ENCODE results near the gene SPI1.

DNA sequence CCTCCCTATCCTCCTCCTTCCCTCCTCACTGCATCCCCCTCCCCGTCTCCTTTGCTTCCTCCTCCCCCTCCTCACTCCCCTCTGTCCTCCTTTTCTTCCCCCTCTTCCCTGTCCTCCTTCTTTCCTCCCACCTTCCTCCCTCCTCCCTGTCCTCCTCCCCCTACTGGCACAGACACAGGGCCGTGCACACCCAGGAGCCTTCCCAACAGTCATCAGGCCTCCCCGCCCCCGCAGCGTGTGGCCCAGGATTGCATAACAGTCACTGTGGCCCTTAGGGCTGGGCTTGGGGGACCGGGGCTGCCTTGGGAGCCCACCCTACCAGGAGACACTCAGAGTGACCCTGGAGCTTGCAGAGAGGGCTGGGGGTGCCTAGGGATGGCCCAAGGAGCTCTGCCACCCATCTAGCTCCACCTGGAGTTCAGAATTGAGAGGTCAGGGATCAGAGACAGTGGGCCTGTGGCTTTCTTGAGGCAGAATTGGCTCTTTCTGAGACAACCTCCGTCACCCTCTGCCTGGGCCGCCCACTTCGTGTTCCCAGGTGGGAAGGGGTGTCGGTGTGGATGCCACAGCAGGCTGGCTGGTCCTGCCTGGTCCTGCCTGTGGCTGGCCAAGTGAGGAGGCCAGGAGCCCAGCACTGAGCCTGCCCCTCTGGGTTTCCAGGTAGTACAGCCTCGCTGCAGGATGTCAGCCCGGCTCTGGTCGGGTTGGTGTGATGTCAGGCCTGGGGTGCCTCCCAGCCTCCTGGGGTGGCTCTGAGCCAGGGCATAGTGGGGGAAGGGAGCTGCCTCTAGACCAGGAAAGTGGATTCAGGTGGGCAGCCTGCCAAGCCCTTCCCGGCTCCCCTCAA is 1.6 kb downstream of the SPI1 start:
- TF ChIP-seq, protein P1, sequence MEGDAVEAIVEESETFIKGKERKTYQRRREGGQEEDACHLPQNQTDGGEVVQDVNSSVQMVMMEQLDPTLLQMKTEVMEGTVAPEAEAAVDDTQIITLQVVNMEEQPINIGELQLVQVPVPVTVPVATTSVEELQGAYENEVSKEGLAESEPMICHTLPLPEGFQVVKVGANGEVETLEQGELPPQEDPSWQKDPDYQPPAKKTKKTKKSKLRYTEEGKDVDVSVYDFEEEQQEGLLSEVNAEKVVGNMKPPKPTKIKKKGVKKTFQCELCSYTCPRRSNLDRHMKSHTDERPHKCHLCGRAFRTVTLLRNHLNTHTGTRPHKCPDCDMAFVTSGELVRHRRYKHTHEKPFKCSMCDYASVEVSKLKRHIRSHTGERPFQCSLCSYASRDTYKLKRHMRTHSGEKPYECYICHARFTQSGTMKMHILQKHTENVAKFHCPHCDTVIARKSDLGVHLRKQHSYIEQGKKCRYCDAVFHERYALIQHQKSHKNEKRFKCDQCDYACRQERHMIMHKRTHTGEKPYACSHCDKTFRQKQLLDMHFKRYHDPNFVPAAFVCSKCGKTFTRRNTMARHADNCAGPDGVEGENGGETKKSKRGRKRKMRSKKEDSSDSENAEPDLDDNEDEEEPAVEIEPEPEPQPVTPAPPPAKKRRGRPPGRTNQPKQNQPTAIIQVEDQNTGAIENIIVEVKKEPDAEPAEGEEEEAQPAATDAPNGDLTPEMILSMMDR (IDR thresholded peaks at IDR 0.05; ENCODE audit: insufficient read depth, low read length, poor library complexity, severe bottlenecking), result peak; percentile 18
- TF ChIP-seq EZH2phosphoT487 (conservative IDR thresholded peaks at IDR 0.05; ENCODE audit: low read length), result no peak

Data from SU-DHL-6 (cell line).